Choroid plexus epithelial cell (primary cell): ENCODE results near the gene ATG4A.

Source experiments
- DNase-seq: peaks from one replicate; pipeline ENCODE4 v3.0.0-alpha.2; 2010; ENCODE audit warnings: low read depth
- H3K4me3 ChIP-seq: 2 replicates; pipeline ENCODE4 v1.5.1; 2011; ENCODE audit warnings: low read depth, mild to moderate bottlenecking, control low read depth, low read length, moderate library complexity
- CTCF ChIP-seq: conservative IDR thresholded peaks from 2 replicates; pipeline ENCODE4 v1.5.1; 2011; ENCODE audit warnings: low read depth, mild to moderate bottlenecking, control low read depth, inconsistent platforms, low read length, moderate library complexity

Gene ATG4A

GRCh38 chrX:108131471-108131870 lies 39.9 kb downstream of the ATG4A start:
- TF ChIP-seq CTCF, result no peak
- DNase-seq, result no peak
- H3K4me3 ChIP-seq, result no peak overlapping the region

GRCh38 chrX:108132034-108132433 lies 40.5 kb downstream of the ATG4A start:
- TF ChIP-seq CTCF, result no peak
- DNase-seq, result no peak
- no peak overlapping the region for H3K4me3 ChIP-seq

- no peak for TF ChIP-seq CTCF
- DNase-seq, result no peak
- H3K4me3 ChIP-seq, result no peak overlapping the region
Measured at GRCh38 chrX:108132876-108133275, 41.3 kb downstream of the ATG4A start.

GRCh38 chrX:108134724-108135123 lies 43.1 kb downstream of the ATG4A start:
- no peak for DNase-seq
- no peak overlapping the region for H3K4me3 ChIP-seq
- peak; percentile 7 for TF ChIP-seq CTCF

- H3K4me3 ChIP-seq, result no peak overlapping the region
- DNase-seq, result peak; percentile 27
- peak; percentile 65 for TF ChIP-seq CTCF
Measured at GRCh38 chrX:108138814-108139702, 47.5 kb downstream of the ATG4A start.

- DNase-seq, result no peak
Measured at GRCh38 chrX:108148524-108148923, 56.9 kb downstream of the ATG4A start.

More at GRCh38 chrX:108148524-108148923, 56.9 kb downstream of the ATG4A start:
- TF ChIP-seq CTCF, result no peak
- H3K4me3 ChIP-seq, result no peak overlapping the region
